ENCODE measurements around the gene TBPL2. TPM values are rescaled to one million over a fixed set of nuclear protein-coding genes. Genes with fewer than 3 reads are reported as not detected.
"Not testable (repeated sequence)": the region's sequence is repeated elsewhere in the genome, so short reads cannot be mapped to it uniquely, and the experiment has no call there.

The TBPL2 gene
- polyA plus RNA-seq, 1 donor from 2014 or later: not detected

GRCh38 chr14:55427439-55427838, 13.0 kb downstream of the TBPL2 start:
- Mint-ChIP-seq H3K27me3 (no peaks in the 10 kb centered on the region), H3K4me1 (peaks cover 2 to 4% (median 3%) of the 10 kb centered on the region in 3 donors), H3K9me3 (no peaks in the 10 kb centered on the region), H3K36me3 (peaks cover 3% of the 10 kb centered on the region), H3K4me3 (no peak overlapping the region), H3K27ac (no peak overlapping the region)

- peak overlapping the region in 1 of 3 donors; percentile 92 for H3K27ac Mint-ChIP-seq
- no peaks in the 10 kb centered on the region for H3K9me3 Mint-ChIP-seq
- H3K36me3 Mint-ChIP-seq: peaks cover 3% of the 10 kb centered on the region
- peaks cover 2 to 4% (median 3%) of the 10 kb centered on the region in 3 donors for H3K4me1 Mint-ChIP-seq
- peaks cover 1% of the 10 kb centered on the region for H3K27me3 Mint-ChIP-seq
- H3K4me3 Mint-ChIP-seq: no peak overlapping the region
These were observed 13.5 kb downstream of the TBPL2 start for GRCh38 chr14:55426891-55427290.

GRCh38 chr14:55425091-55425490, 15.3 kb downstream of the TBPL2 start:
- peaks cover 2 to 4% (median 3%) of the 10 kb centered on the region in 3 donors for H3K4me1 Mint-ChIP-seq
- no peak overlapping the region for H3K27ac Mint-ChIP-seq
- peaks cover 1% of the 10 kb centered on the region for H3K27me3 Mint-ChIP-seq
- H3K36me3 Mint-ChIP-seq: peaks cover 3% of the 10 kb centered on the region
- H3K9me3 Mint-ChIP-seq: no peaks in the 10 kb centered on the region
- H3K4me3 Mint-ChIP-seq: no peak overlapping the region

GRCh38 chr14:55423969-55424368, 16.4 kb downstream of the TBPL2 start:
- H3K36me3 Mint-ChIP-seq: peaks cover 1% of the 10 kb centered on the region
- H3K4me1 Mint-ChIP-seq: peaks cover 0 to 4% (median 0%) of the 10 kb centered on the region in 3 donors
- H3K9me3 Mint-ChIP-seq: no peaks in the 10 kb centered on the region
- peaks cover 1% of the 10 kb centered on the region for H3K27me3 Mint-ChIP-seq
- no peak overlapping the region for H3K27ac Mint-ChIP-seq
- H3K4me3 Mint-ChIP-seq: no peak overlapping the region

- H3K4me1 Mint-ChIP-seq: not testable (repeated sequence)
These were observed 18.1 kb downstream of the TBPL2 start for GRCh38 chr14:55422338-55422737.

GRCh38 chr14:55419663-55420062, 20.8 kb downstream of the TBPL2 start:
- Mint-ChIP-seq H3K36me3 (no peaks in the 10 kb centered on the region), H3K27ac (no peak overlapping the region), H3K9me3 (no peaks in the 10 kb centered on the region), H3K4me3 (no peak overlapping the region), H3K27me3 (peaks cover 1% of the 10 kb centered on the region), H3K4me1 (no peaks in the 10 kb centered on the region)

More at GRCh38 chr14:55422338-55422737, 18.1 kb downstream of the TBPL2 start:
- H3K4me3 Mint-ChIP-seq, H3K9me3 Mint-ChIP-seq, H3K27me3 Mint-ChIP-seq, H3K36me3 Mint-ChIP-seq, H3K27ac Mint-ChIP-seq: not testable (repeated sequence)

GRCh38 chr14:55418411-55418810, 22.0 kb downstream of the TBPL2 start:
- Mint-ChIP-seq H3K27me3 (peaks cover 1% of the 10 kb centered on the region), H3K36me3 (no peaks in the 10 kb centered on the region), H3K4me1 (no peaks in the 10 kb centered on the region)

GRCh38 chr14:55417955-55418354, 22.5 kb downstream of the TBPL2 start:
- no peaks in the 10 kb centered on the region for H3K36me3 Mint-ChIP-seq
- peaks cover 1% of the 10 kb centered on the region for H3K27me3 Mint-ChIP-seq
- no peak overlapping the region for H3K4me3 Mint-ChIP-seq
- no peaks in the 10 kb centered on the region for H3K9me3 Mint-ChIP-seq
- no peaks in the 10 kb centered on the region for H3K4me1 Mint-ChIP-seq
- no peak overlapping the region for H3K27ac Mint-ChIP-seq

More at GRCh38 chr14:55418411-55418810, 22.0 kb downstream of the TBPL2 start:
- H3K4me3 Mint-ChIP-seq: no peak overlapping the region
- H3K27ac Mint-ChIP-seq: no peak overlapping the region
- no peaks in the 10 kb centered on the region for H3K9me3 Mint-ChIP-seq

- H3K27me3 Mint-ChIP-seq: no peaks in the 10 kb centered on the region
- H3K27ac Mint-ChIP-seq: no peak overlapping the region
These were observed 23.6 kb downstream of the TBPL2 start for GRCh38 chr14:55416866-55417265.

GRCh38 chr14:55414551-55414950, 25.9 kb downstream of the TBPL2 start:
- Mint-ChIP-seq H3K36me3 (no peaks in the 10 kb centered on the region), H3K27ac (no peak overlapping the region), H3K4me1 (peaks cover 8 to 20% (median 17%) of the 10 kb centered on the region in 3 donors), H3K4me3 (no peak overlapping the region), H3K9me3 (no peaks in the 10 kb centered on the region), H3K27me3 (no peaks in the 10 kb centered on the region)

More at GRCh38 chr14:55416866-55417265, 23.6 kb downstream of the TBPL2 start:
- Mint-ChIP-seq H3K9me3 (no peaks in the 10 kb centered on the region), H3K4me1 (peaks cover 1 to 6% (median 1%) of the 10 kb centered on the region in 3 donors), H3K36me3 (no peaks in the 10 kb centered on the region), H3K4me3 (no peak overlapping the region)

GRCh38 chr14:55412676-55413075, 27.7 kb downstream of the TBPL2 start:
- Mint-ChIP-seq H3K4me3 (peak overlapping the region in 3 of 4 donors; percentile 8 to 95 (median 76)), H3K4me1 (peaks cover 15 to 28% (median 25%) of the 10 kb centered on the region in 3 donors), H3K27ac (no peak overlapping the region), H3K27me3 (no peaks in the 10 kb centered on the region), H3K9me3 (no peaks in the 10 kb centered on the region), H3K36me3 (no peaks in the 10 kb centered on the region)

- H3K27me3 Mint-ChIP-seq: no peaks in the 10 kb centered on the region
- no peaks in the 10 kb centered on the region for H3K9me3 Mint-ChIP-seq
- peaks cover 15 to 29% (median 28%) of the 10 kb centered on the region in 3 donors for H3K4me1 Mint-ChIP-seq
These were observed 28.7 kb downstream of the TBPL2 start, which contains the start of gene ATG14 for GRCh38 chr14:55411426-55412389. TSS of gene ATG14 (minus strand) at chr14:55411830. CDS start at chr14:55411822, 8 bp downstream.

GRCh38 chr14:55410876-55411275, 29.5 kb downstream of the TBPL2 start:
- H3K9me3 Mint-ChIP-seq: no peaks in the 10 kb centered on the region
- H3K4me1 Mint-ChIP-seq: peaks cover 17 to 34% (median 31%) of the 10 kb centered on the region in 3 donors
- peak overlapping the region in 2 of 3 donors; percentile 68 to 80 for H3K27ac Mint-ChIP-seq
- H3K4me3 Mint-ChIP-seq: peak overlapping the region; percentile 76 to 95 (median 92)
- no peaks in the 10 kb centered on the region for H3K27me3 Mint-ChIP-seq
- H3K36me3 Mint-ChIP-seq: peaks cover 4% of the 10 kb centered on the region

More at GRCh38 chr14:55411426-55412389, 28.7 kb downstream of the TBPL2 start, which contains the start of gene ATG14:
- Mint-ChIP-seq H3K27ac (peak within 1 kb of the TSS; percentile 68 to 90 (median 80)), H3K36me3 (peaks cover 4% of the 10 kb centered on the region), H3K4me3 (peak within 1 kb of the TSS; percentile 76 to 95 (median 92))

- no peaks in the 10 kb centered on the region for H3K27me3 Mint-ChIP-seq
- H3K4me1 Mint-ChIP-seq: peaks cover 18 to 37% (median 28%) of the 10 kb centered on the region in 3 donors
- peaks cover 4% of the 10 kb centered on the region for H3K36me3 Mint-ChIP-seq
- H3K27ac Mint-ChIP-seq: no peak overlapping the region
- H3K9me3 Mint-ChIP-seq: no peaks in the 10 kb centered on the region
- H3K4me3 Mint-ChIP-seq: no peak overlapping the region
These were observed 36.1 kb downstream of the TBPL2 start for GRCh38 chr14:55404173-55404854.

- Mint-ChIP-seq H3K9me3 (no peaks in the 10 kb centered on the region), H3K36me3 (no peaks in the 10 kb centered on the region), H3K27ac (no peak overlapping the region), H3K27me3 (no peaks in the 10 kb centered on the region), H3K4me1 (peaks cover 13 to 31% (median 16%) of the 10 kb centered on the region in 3 donors), H3K4me3 (no peak overlapping the region)
These were observed 38.7 kb downstream of the TBPL2 start for GRCh38 chr14:55401751-55402150.

All from IgD-negative memory B cell (primary cell).